WTC11 (cell line): ENCODE data around the gene ZNF230.

Experiments
- CTCF ChIP-seq: fragments of 200-600 bp; IDR thresholded peaks from 2 replicates; pipeline ENCODE4 v1.8.0; 2022; ENCODE audit warnings: antibody characterized with exemption
- ZNF121 ChIP-seq: sonication (generic); formaldehyde crosslinking; IDR thresholded peaks from 2 replicates; pipeline ENCODE4 v1.8.0; 2023; ENCODE audit warnings: missing genetic modification reagents
- TF ChIP-seq, protein P1 (sequence below): fragments of 250-450 bp; sonication (Bioruptor Pico); IDR thresholded peaks from 2 replicates; pipeline ENCODE4 v1.9.0; 2021; ENCODE audit warnings: mild to moderate bottlenecking
- TF ChIP-seq, protein P2 (sequence below): sonication (generic); formaldehyde crosslinking; IDR thresholded peaks from 2 replicates; pipeline ENCODE4 v1.8.1; 2023; ENCODE audit warnings: mild to moderate bottlenecking, moderate library complexity, missing genetic modification reagents

- TF ChIP-seq, protein P1, sequence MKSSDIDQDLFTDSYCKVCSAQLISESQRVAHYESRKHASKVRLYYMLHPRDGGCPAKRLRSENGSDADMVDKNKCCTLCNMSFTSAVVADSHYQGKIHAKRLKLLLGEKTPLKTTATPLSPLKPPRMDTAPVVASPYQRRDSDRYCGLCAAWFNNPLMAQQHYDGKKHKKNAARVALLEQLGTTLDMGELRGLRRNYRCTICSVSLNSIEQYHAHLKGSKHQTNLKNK, result no peak
- TF ChIP-seq CTCF, result no peak
- TF ChIP-seq, protein P2, sequence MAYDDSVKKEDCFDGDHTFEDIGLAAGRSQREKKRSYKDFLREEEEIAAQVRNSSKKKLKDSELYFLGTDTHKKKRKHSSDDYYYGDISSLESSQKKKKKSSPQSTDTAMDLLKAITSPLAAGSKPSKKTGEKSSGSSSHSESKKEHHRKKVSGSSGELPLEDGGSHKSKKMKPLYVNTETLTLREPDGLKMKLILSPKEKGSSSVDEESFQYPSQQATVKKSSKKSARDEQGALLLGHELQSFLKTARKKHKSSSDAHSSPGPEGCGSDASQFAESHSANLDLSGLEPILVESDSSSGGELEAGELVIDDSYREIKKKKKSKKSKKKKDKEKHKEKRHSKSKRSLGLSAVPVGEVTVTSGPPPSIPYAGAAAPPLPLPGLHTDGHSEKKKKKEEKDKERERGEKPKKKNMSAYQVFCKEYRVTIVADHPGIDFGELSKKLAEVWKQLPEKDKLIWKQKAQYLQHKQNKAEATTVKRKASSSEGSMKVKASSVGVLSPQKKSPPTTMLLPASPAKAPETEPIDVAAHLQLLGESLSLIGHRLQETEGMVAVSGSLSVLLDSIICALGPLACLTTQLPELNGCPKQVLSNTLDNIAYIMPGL (CRISPR knock-in tag), result no peak
- TF ChIP-seq ZNF121 (CRISPR knock-in tag), result no peak
Measured at GRCh38 chr19:44055870-44056269, 53.1 kb downstream of the ZNF230 start.
